DMS79 treated with DMSO at 0.1 percent for 48 hours (cell line): ENCODE results near the gene ABCC1.
"Not testable (repeated sequence)": the region's sequence is repeated elsewhere in the genome, so short reads cannot be mapped to it uniquely, and the experiment has no call there.

ENCODE experiments used
- DNase-seq: peaks from one replicate; lab custom pipeline; 2025; lab: John Stamatoyannopoulos, UW

ABCC1 gene

GRCh38 chr16:16141784-16142396 is 192.5 kb downstream of the ABCC1 start:
- no peak for DNase-seq

GRCh38 chr16:16143038-16143763 is 193.8 kb downstream of the ABCC1 start:
- no peak for DNase-seq

GRCh38 chr16:16143931-16144330 is 194.5 kb downstream of the ABCC1 start:
- DNase-seq, result no peak

GRCh38 chr16:16144416-16144815 is 195.0 kb downstream of the ABCC1 start:
- no peak for DNase-seq

- no peak for DNase-seq
Measured at GRCh38 chr16:16145286-16145685, 195.9 kb downstream of the ABCC1 start.

GRCh38 chr16:16146380-16147315 is 197.2 kb downstream of the ABCC1 start:
- no peak for DNase-seq

GRCh38 chr16:16147316-16147999 is 198.0 kb downstream of the ABCC1 start:
- DNase-seq, result no peak

GRCh38 chr16:16148000-16148599 is 198.7 kb downstream of the ABCC1 start:
- not testable (repeated sequence) for DNase-seq

- no peak for DNase-seq
Measured at GRCh38 chr16:16148755-16149154, 199.3 kb downstream of the ABCC1 start.

GRCh38 chr16:16149710-16150116 is 200.3 kb downstream of the ABCC1 start:
- DNase-seq, result no peak

GRCh38 chr16:16150117-16150877 is 200.9 kb downstream of the ABCC1 start:
- DNase-seq, result no peak

- DNase-seq, result no peak
Measured at GRCh38 chr16:16150878-16151152, 201.4 kb downstream of the ABCC1 start.

- no peak for DNase-seq
Measured at GRCh38 chr16:16151315-16151714, 201.9 kb downstream of the ABCC1 start.

- not testable (repeated sequence) for DNase-seq
Measured at GRCh38 chr16:16153000-16153399, 203.6 kb downstream of the ABCC1 start.

GRCh38 chr16:16154281-16154951 is 205.0 kb downstream of the ABCC1 start:
- no peak for DNase-seq

- no peak for DNase-seq
Measured at GRCh38 chr16:16155234-16155633, 205.8 kb downstream of the ABCC1 start.

- DNase-seq, result no peak
Measured at GRCh38 chr16:16157166-16157565, 207.8 kb downstream of the ABCC1 start.

GRCh38 chr16:16158082-16158658 is 208.8 kb downstream of the ABCC1 start:
- no peak for DNase-seq

- DNase-seq, result no peak
Measured at GRCh38 chr16:16158741-16159374, 209.4 kb downstream of the ABCC1 start.

- no peak for DNase-seq
Measured at GRCh38 chr16:16159662-16160061, 210.2 kb downstream of the ABCC1 start.
